HG03457 (cell line): Measurements from ENCODE around the gene UMAD1.

Experiments
- ATAC-seq: cut with Tn5 transposase; IDR thresholded peaks from one replicate; pipeline ENCODE4 v1.9.1; 2021; ENCODE audit warnings: moderate number of reproducible peaks; ENCODE audit not compliant: unreplicated experiment

UMAD1 gene

GRCh38 chr7:7761974-7762779, 121.6 kb downstream of the UMAD1 start:
- peak; percentile 46 for ATAC-seq

GRCh38 chr7:7764520-7765396, 124.2 kb downstream of the UMAD1 start:
- no peak for ATAC-seq

- ATAC-seq, result peak; percentile 56
These were observed 124.9 kb downstream of the UMAD1 start for GRCh38 chr7:7765422-7765821.

GRCh38 chr7:7766671-7767070, 126.1 kb downstream of the UMAD1 start:
- no peak for ATAC-seq

- ATAC-seq, result no peak
These were observed 128.6 kb downstream of the UMAD1 start for GRCh38 chr7:7768977-7769709.

- no peak for ATAC-seq
These were observed 129.4 kb downstream of the UMAD1 start for GRCh38 chr7:7769710-7770627.

GRCh38 chr7:7771452-7771851, 130.9 kb downstream of the UMAD1 start:
- no peak for ATAC-seq

GRCh38 chr7:7772397-7772821, 131.9 kb downstream of the UMAD1 start:
- peak; percentile 41 for ATAC-seq

GRCh38 chr7:7773334-7774309, 133.1 kb downstream of the UMAD1 start:
- ATAC-seq, result no peak

- ATAC-seq, result no peak
These were observed 139.3 kb downstream of the UMAD1 start for GRCh38 chr7:7779888-7780287.

- no peak for ATAC-seq
These were observed 142.4 kb downstream of the UMAD1 start for GRCh38 chr7:7783001-7783400.

- no peak for ATAC-seq
These were observed 144.9 kb downstream of the UMAD1 start for GRCh38 chr7:7785344-7785973.

- no peak for ATAC-seq
These were observed 146.0 kb downstream of the UMAD1 start for GRCh38 chr7:7786595-7786994.

- ATAC-seq, result peak; percentile 88
These were observed 149.0 kb downstream of the UMAD1 start for GRCh38 chr7:7789551-7789988.

GRCh38 chr7:7790041-7790741, 149.6 kb downstream of the UMAD1 start:
- no peak for ATAC-seq

GRCh38 chr7:7791523-7791922, 151.0 kb downstream of the UMAD1 start:
- no peak for ATAC-seq

- ATAC-seq, result no peak
These were observed 151.5 kb downstream of the UMAD1 start for GRCh38 chr7:7792056-7792455.

- no peak for ATAC-seq
These were observed 152.7 kb downstream of the UMAD1 start for GRCh38 chr7:7793249-7793648.
